ENCODE results near the gene SRPK3. TPM values are rescaled to one million over a fixed set of nuclear protein-coding genes. Genes with fewer than 3 reads are reported as not detected.

SRPK3 gene
- total RNA-seq, 1 donor from 2014 or later, result 4.5 TPM

DNA sequence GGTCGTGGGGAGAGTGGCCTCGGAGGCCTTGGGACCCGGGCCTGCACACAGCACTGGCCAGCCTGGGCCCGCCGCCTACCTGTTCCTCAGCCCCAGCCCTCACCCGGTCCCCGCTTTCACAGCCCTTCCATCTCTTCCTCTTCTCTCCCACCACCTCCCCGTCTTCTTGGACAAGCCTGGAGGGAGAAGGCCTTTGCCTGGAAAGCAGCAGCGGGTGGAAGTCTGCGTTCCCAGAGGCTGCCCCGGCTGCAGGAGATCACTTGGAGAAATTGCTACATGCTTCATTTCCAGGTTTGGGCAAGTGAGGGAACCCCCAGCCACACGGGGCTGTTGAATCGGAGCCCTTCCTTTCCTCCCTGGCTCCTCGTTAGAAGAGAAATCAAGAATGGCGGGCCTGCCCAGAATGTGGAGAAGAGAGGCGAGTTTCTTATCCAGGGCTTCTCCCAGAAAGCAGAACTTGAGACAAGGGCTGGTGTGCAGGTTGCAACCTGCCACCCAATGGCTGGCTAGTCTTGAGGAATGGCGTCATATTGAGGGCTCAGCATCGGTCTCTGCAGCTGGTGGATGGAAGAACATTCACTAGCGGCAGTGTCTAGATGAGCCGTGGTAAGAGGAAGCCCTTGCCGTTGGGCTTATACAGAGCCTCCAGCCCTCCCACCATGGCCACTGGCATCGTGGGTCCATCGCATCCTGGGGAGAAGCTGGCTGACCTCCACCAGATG is 50.7 kb downstream of the SRPK3 start:
- Histone ChIP-seq H3K4me1 (peaks cover 0 to 4% of the 10 kb centered on the region in 2 donors), H3K36me3 (no peaks in the 10 kb centered on the region), H3K27me3 (peaks cover 5% of the 10 kb centered on the region), H3K27ac (no peak overlapping the region), H3K9me3 (no peaks in the 10 kb centered on the region), H3K4me3 (no peak overlapping the region)
- DNase-seq (ENCODE audit: low spot score in 2 of 2), result no peak
- intact Hi-C loops (cut with DNase I), result no loop called here
- no peak for TF ChIP-seq CTCF (IDR thresholded peaks at IDR 0.05)

DNA sequence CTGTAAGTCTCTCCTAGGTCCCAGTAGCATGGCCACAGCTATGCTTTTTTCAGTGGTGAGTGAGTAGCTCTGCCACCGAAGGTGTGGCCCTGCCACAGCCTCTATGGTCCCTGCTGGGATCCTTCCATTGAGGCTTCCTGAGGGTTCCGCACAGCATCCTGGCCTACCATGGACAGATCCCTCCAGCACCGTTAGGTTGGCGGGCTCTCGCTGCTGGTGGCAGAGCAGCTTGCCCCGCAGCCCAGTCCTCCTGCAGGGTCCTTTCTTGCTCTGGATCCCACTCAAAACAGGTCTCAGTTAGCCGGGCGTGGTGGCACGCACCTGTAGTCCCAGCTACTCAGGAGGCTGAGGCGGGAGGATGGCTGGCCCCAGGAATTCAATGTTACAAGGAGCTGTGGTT is 51.9 kb downstream of the SRPK3 start:
- DNase-seq (ENCODE audit: low spot score in 2 of 2), result no peak
- intact Hi-C loops (cut with DNase I), result no loop called here
- H3K27ac ChIP-seq, result no peak overlapping the region
- TF ChIP-seq CTCF (IDR thresholded peaks at IDR 0.05), result no peak
- H3K36me3 ChIP-seq, result no peaks in the 10 kb centered on the region
- H3K27me3 ChIP-seq, result peaks cover 5% of the 10 kb centered on the region
- H3K9me3 ChIP-seq, result no peaks in the 10 kb centered on the region
- H3K4me1 ChIP-seq, result peaks cover 0 to 4% of the 10 kb centered on the region in 2 donors
- H3K4me3 ChIP-seq, result no peak overlapping the region

Other genes starting within 250 kb of the SRPK3 start
- 52.7 TPM for gene CCNQ, start 181.9 kb upstream of the SRPK3 start, total RNA-seq
- gene DUSP9, start 133.8 kb upstream of the SRPK3 start, total RNA-seq, result not detected
- gene PNCK, start 107.2 kb upstream of the SRPK3 start, total RNA-seq, result 1.4 TPM
- 44.2 TPM for gene SLC6A8, start 93.1 kb upstream of the SRPK3 start, total RNA-seq
- 63.0 TPM for gene BCAP31, start 56.7 kb upstream of the SRPK3 start, total RNA-seq
- 14.7 TPM for gene ABCD1, start 56.2 kb upstream of the SRPK3 start, total RNA-seq
- gene PLXNB3, start 16.8 kb upstream of the SRPK3 start, total RNA-seq, result 99.1 TPM
- 351 TPM for gene IDH3G, start 13.3 kb downstream of the SRPK3 start, total RNA-seq
- 331 TPM for gene SSR4, start 13.6 kb downstream of the SRPK3 start, total RNA-seq
- 23.2 TPM for gene PDZD4, start 49.5 kb downstream of the SRPK3 start, total RNA-seq
- 25.8 TPM for gene L1CAM, start 105.1 kb downstream of the SRPK3 start, total RNA-seq
- 4.8 TPM for gene AVPR2, start 123.6 kb downstream of the SRPK3 start, total RNA-seq
- gene ARHGAP4, start 145.2 kb downstream of the SRPK3 start, total RNA-seq, result 94.3 TPM
- gene NAA10, start 154.0 kb downstream of the SRPK3 start, total RNA-seq, result 155 TPM
- gene RENBP, start 163.6 kb downstream of the SRPK3 start, total RNA-seq, result 15.5 TPM
- gene HCFC1, start 190.8 kb downstream of the SRPK3 start, total RNA-seq, result 91.4 TPM
- 4.4 TPM for gene TMEM187, start 191.7 kb downstream of the SRPK3 start, total RNA-seq
- gene IRAK1, start 238.9 kb downstream of the SRPK3 start, total RNA-seq, result 105 TPM

Measured in ascending aorta (tissue), 2 donors.